Muscle of leg (tissue), 11 donors: ENCODE data around the gene SKI. TPM values are rescaled to one million over a fixed set of nuclear protein-coding genes. Genes with fewer than 3 reads are reported as not detected.

Source experiments
- DNase-seq: peaks from one replicate; pipeline ENCODE4 v3.0.0; 2013
- H3K27ac ChIP-seq: one replicate; pipeline ENCODE4 v1.5.1; 2013; ENCODE audit warnings: mild to moderate bottlenecking, low read length, control low read depth
- H3K27me3 ChIP-seq: one replicate; pipeline ENCODE4 v1.6.1; 2013; ENCODE audit warnings: low read length; ENCODE audit not compliant: control insufficient read depth, insufficient read depth
- H3K36me3 ChIP-seq: one replicate; pipeline ENCODE4 v1.6.1; 2013; ENCODE audit warnings: low read length; ENCODE audit not compliant: control insufficient read depth, insufficient read depth
- H3K4me1 ChIP-seq: one replicate; pipeline ENCODE4 v1.6.1; 2013; ENCODE audit warnings: low read length; ENCODE audit not compliant: control insufficient read depth, insufficient read depth
- H3K4me3 ChIP-seq: one replicate; pipeline ENCODE4 v1.5.1; 2013; ENCODE audit warnings: low read length, control low read depth
- H3K9me3 ChIP-seq: replicated peaks from 2 replicates; pipeline ENCODE4 v1.6.1; 2013; ENCODE audit warnings: low read depth, low read length; ENCODE audit not compliant: control insufficient read depth
- WGBS: methylation state at CpG from one replicate; pipeline ENCODE4 v1.1.5; 2013; ENCODE audit warnings: missing lambda C conversion rate; ENCODE audit not compliant: insufficient coverage; 5-methylcytosine and 5-hydroxymethylcytosine counted together
- polyA plus RNA-seq, 8 donors: library from polyadenylated mRNA; unstranded; fragments of 120-200 nt; gene quantifications; one replicate each; pipeline versions ENCODE4 v1.2.1 to v1.2.3, GENCODE V29; 2013; ENCODE audit warnings: inconsistent platforms in 1 of 8, low replicate concordance in 1 of 8; ENCODE audit not compliant: insufficient read length in 8 of 8, insufficient read depth in 1 of 8
- total RNA-seq: library from RNA; stranded (reverse); fragments of 120-200 nt; gene quantifications from one replicate; pipeline ENCODE4 v1.2.4, GENCODE V29; 2013

SKI gene
- total and polyA plus RNA-seq, 9 donors = 16.8 to 83.2 (median 65.5) TPM

DNA sequence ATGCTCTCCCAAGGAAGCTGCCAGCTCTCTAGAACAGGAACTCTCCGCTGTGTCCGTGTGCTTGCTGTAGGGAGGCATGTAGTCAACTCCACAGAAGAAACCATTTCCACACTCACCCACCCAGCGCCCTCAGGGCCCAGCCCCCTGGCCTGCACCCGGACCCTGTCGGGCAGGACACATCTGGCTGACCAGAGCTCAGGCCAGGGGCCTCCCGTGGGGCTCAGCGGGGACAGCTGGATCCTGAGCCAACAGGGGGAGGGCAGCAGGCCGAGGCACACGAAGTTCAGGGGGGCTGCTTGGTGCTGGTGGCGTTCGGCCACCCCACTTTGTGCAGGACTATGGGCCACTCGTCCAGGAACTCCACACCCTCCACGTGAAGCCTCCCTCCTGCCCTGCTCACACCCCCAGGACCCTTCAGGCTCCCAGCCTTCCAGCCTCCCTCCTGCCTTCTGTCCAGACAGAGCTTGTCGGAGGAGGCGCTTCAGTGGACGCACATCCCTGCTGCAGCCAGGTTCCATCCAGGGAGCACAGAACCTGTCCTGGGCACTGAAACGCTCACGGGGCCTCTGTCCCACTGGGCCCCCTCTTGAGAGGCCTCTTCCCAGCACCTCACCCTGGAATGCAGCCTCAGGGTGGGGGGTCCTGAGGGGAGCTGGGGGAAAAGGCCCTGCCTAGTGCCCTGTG is 18.6 kb upstream of the SKI start:
- Histone ChIP-seq H3K9me3 (no peaks in the 10 kb centered on the region), H3K4me3 (no peak overlapping the region), H3K4me1 (peaks cover 76% of the 10 kb centered on the region), H3K27ac (peak overlapping the region; percentile 94), H3K27me3 (no peaks in the 10 kb centered on the region), H3K36me3 (no peaks in the 10 kb centered on the region)
- WGBS = 33% methylated on average over 13 of the region's 18 CpGs
- DNase-seq = peak; percentile 49

DNA sequence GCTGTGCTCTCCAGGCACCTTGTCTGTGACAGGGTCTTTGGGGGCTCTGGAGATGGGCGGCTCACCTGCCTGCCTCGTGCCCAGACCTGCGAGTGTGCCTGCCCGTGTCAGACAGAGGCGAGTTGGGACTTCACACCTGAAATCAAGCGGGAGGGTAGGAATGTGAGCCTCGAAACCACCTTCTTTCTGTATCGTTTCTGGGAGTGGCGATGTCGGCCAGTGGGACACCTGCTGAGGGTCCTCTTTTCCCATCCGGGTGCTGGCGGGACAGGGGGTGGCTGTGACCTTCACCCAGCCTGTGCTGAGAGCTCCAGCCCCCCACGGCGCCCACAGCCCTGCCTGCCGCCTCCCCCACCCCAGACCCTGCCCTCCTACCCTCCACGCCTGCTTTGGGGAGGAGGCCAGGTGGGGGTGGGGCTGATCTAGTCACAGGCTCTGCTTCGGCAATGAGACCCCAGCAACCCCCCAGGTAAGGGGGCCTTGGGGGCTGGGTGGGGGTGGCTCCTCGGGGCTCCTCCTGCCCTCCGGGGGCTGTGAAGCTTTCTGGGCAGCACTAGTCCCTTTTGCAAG is 17.9 kb upstream of the SKI start:
- Histone ChIP-seq H3K9me3 (no peaks in the 10 kb centered on the region), H3K4me1 (peaks cover 81% of the 10 kb centered on the region), H3K4me3 (no peak overlapping the region), H3K27me3 (no peaks in the 10 kb centered on the region), H3K27ac (peak overlapping the region; percentile 94), H3K36me3 (no peaks in the 10 kb centered on the region)
- WGBS = 66% methylated on average over 10 of the region's 19 CpGs
- no peak for DNase-seq

DNA sequence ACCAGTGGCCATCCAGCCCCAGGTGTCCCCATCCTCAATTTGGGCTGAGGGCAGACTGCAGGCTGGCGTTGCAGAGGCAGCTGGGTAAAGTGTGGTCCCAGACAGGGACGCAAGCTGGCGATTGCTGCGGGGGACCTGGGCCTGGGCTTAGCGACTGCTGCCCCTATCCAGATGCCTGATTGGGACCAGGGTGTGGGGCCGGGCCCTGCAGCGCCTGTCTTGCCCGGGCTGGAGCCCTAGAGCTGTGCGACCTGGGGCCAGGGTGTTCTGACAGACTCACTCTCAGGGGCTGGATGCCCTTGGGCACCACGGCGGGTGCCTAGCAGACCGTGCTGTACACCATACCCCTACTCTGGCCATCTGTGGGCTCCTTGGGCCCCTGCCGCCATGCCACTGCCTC is 17.3 kb upstream of the SKI start:
- WGBS = 91% methylated on average over 12 of the region's 13 CpGs

DNA sequence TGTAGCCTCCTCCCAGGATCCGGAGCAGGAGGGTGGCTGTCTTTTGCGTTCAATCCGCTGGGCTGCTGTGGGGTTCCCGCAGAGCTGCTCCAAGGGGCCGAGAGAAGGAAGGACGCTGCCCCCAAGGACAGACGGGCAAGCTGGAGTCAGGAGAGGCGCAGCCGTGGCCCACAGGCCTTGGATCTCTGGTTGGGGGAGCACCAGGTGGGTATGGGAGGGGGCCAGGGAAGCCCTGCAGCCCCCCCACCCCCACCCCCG is 15.9 kb upstream of the SKI start:
- Histone ChIP-seq H3K4me1 (peaks cover 69% of the 10 kb centered on the region), H3K4me3 (peak overlapping the region; percentile 26), H3K27ac (peak overlapping the region; percentile 93), H3K36me3 (no peaks in the 10 kb centered on the region), H3K9me3 (no peaks in the 10 kb centered on the region), H3K27me3 (no peaks in the 10 kb centered on the region)
- 20% methylated on average over 4 of the region's 10 CpGs for WGBS
- DNase-seq = no peak

More for the DNA sequence above, 17.3 kb upstream of the SKI start:
- H3K4me3 ChIP-seq = no peak overlapping the region
- H3K9me3 ChIP-seq = no peaks in the 10 kb centered on the region
- H3K27ac ChIP-seq = no peak overlapping the region
- DNase-seq = peak; percentile 11
- peaks cover 81% of the 10 kb centered on the region for H3K4me1 ChIP-seq
- no peaks in the 10 kb centered on the region for H3K36me3 ChIP-seq
- H3K27me3 ChIP-seq = no peaks in the 10 kb centered on the region

DNA sequence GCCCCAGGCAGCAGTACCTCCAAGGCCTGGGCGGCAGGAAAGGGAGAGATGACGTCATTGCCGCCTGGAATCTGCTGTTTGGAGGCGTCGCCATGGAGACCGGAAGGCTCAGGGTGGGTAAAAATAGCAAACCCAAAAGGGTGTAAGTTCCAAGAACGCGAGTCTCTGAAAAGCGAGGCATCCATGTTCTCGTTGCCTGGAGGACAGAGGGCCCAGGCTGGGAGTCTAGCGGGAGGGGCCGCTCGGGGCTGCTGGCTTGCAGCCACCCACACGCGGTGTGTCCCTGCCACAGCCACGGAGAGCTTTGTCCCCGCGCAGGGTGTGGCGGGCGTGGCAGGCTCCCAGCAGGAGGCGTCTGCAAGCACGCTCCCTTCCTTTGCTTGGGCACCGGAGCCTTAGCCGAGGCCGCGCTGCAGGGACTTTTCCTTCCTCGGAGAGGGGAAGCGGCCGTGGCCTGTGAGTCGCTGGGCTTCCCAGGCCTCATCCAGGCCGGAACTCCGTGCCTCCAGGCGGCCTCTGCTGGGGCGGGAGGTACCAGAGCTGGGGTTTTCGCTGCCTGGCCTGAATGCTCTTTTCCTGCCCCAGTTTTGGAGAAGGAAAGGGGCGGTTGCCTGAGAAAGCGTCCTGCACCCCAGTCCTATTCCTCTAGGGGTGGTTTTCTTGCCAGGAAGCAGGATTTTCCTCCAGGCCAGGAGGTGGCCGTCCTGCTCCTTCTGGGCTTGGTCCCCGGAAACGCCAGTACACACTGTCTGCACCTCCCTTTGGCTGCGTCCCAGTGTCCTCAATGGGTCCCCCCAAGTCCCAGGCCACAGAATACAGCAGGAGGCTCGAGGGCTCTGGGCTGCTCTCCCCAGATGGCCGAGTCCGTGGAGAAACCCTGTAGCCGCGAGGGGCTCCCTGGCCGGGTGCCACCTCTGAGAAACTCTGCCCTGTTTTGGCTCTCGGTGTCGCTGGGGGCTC is 15.3 kb upstream of the SKI start:
- Histone ChIP-seq H3K9me3 (no peaks in the 10 kb centered on the region), H3K4me1 (peaks cover 63% of the 10 kb centered on the region), H3K4me3 (peak overlapping the region; percentile 26), H3K27me3 (no peaks in the 10 kb centered on the region), H3K27ac (peak overlapping the region; percentile 93), H3K36me3 (no peaks in the 10 kb centered on the region)
- DNase-seq = peak; percentile 99
- WGBS = 4% methylated on average over 44 of the region's 49 CpGs

DNA sequence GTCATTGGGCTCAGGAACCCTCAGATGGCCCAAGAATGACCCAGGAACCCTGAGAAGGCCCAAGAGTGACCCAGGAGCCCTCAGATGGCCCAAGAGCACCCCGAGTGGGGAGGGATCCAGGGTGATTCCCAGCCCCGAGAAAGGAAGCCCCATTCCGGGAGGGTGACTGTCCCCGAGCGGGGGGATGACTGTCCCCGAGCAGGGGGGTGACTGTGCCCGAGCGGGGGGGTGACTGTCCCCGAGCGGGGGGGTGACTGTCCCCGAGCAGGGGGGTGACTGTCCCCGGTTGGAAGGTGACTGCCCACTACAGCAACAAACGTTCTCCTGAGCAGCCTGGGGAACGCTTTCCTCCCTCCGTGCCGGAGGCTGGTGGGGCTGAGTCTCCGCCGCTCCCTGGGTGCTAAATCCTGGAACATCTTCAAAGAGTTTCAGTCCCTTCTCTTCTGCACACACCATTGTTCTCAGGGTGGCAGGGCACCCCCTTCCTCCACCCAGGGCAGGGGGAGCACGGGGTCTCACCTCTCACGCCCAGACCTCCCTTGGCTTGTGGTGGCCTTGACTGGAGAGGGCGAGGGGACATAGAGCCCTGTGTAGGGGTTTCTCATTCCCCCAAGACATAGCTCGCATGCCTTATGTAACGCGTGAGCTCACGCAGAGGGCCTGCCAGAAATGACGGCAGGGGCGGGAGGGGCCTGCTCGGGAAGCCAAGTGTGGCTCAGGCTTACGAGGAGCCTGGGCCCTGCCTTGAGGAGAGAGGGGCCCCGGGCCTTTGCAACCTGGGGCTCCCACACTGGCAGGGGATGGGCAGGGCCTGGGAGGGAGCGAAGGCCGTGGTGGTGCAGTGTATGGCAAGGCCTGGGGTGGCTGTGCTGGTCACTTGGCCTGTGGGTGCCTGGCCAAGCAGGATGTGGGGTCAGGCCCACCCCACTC is 14.3 kb upstream of the SKI start:
- Histone ChIP-seq H3K9me3 (peaks cover 2% of the 10 kb centered on the region), H3K4me1 (peaks cover 53% of the 10 kb centered on the region), H3K27me3 (no peaks in the 10 kb centered on the region), H3K27ac (peak overlapping the region; percentile 93), H3K4me3 (no peak overlapping the region), H3K36me3 (no peaks in the 10 kb centered on the region)
- 16% methylated on average over 21 of the region's 32 CpGs for WGBS
- DNase-seq = peak; percentile 97

DNA sequence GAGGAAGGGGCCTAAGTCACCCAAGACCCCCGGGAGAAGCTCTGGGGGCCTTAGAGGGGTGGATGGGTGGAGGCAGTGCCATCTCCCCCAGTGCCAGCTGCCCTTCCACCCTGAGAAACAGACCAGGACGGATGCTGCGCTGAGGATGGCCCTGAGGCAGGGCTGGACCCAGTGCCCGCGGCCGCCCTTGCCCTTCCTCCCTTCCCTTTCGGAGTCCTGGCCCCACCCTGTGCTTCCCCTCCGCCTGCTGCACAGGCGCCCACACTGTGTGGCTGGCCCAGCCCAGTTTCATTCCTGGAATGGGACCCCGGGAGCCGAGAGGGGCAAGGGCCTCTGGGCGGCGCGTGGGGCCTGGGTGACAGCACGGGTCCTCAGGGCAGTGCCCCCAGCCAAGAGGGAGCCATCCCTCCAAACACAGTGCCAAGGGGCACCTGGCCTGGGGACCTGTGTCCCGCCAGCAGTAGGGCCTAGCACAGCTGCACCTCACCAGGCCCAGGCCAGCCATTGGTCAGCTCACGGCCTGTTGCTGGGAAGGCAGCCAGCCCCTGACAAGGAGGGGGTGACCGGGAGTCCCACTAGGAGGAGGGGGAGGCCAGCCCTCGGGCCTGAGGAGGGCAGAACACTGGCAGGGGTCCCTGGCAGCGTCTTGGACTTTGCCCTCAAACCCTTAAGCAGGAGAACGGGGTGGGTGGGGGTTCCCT is 13.4 kb upstream of the SKI start:
- H3K9me3 ChIP-seq = peaks cover 2% of the 10 kb centered on the region
- H3K4me3 ChIP-seq = no peak overlapping the region
- peaks cover 44% of the 10 kb centered on the region for H3K4me1 ChIP-seq
- 42% methylated on average over 18 of the region's 21 CpGs for WGBS
- peak; percentile 80 for DNase-seq
- peak overlapping the region; percentile 93 for H3K27ac ChIP-seq
- H3K36me3 ChIP-seq = no peaks in the 10 kb centered on the region
- no peaks in the 10 kb centered on the region for H3K27me3 ChIP-seq

DNA sequence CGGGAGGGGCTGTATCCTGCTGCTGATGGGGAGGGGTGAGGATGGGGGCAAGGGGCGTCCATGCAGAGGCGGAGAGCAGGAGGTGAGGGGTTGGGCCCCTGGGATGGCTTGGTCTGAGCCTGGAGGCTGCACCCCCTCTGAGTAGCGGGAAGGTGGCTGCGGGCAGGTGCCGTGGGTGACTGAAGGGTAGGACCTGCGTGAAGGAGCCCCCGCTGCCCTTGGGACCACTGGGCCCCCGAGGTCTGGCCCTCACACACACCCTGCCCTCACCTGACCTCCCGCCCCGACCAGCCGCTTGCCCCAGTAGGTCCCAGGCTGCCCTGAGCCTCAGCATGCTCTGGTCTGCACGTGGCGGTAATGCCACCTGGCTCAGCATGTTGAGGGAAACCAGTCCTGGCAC is 12.8 kb upstream of the SKI start:
- Histone ChIP-seq H3K4me1 (peaks cover 39% of the 10 kb centered on the region), H3K27me3 (no peaks in the 10 kb centered on the region), H3K27ac (peak overlapping the region; percentile 93), H3K9me3 (peaks cover 2% of the 10 kb centered on the region), H3K36me3 (no peaks in the 10 kb centered on the region), H3K4me3 (no peak overlapping the region)
- 84% methylated on average over 12 of the region's 14 CpGs for WGBS
- no peak for DNase-seq

DNA sequence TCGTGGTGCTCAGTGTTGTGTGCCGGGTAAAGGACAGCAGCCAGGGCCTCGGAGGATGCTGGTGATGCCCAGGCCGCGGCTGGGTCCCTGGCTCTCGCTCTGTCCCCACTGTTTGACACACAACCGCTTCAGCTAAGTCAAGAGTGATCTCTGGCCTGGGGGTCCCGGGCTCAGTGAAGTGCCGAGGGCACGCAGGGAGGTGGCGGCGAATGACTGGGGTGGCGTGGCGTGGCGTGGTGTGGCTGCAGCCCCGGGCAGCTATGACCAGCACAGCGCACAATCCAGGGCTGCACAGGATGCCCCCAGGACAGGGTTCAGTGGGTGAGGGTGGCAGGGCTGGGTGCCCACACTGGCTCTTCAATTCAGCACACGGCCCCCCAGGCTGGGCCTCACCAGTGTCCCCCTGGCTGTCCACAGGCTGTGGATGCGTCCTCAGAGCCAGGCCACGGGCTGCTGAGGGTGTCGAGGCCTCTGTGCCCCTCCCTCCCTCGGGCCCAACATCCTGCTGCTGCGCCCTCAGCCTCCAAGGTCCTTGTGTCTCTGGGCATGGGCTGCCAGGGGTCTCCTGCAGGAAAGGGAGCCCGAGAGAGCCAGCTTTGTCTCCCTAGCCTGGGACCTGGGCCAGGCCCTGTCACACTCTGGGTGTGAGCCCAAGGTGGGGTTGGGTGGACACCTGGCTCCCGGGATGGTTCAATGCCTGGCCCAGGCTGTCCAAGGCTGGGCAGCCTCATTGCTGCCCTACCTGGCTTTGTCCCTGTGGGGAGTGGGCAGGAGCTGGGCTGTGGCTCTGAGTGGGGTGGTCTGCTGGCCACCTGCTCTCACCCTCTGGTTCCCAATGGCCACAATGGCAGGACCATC is 12.0 kb upstream of the SKI start:
- Histone ChIP-seq H3K27ac (no peak overlapping the region), H3K4me1 (peaks cover 39% of the 10 kb centered on the region), H3K27me3 (no peaks in the 10 kb centered on the region), H3K9me3 (peaks cover 2% of the 10 kb centered on the region), H3K4me3 (no peak overlapping the region), H3K36me3 (no peaks in the 10 kb centered on the region)
- 92% methylated on average over 25 of the region's 25 CpGs for WGBS
- DNase-seq = no peak
